Measurements from ENCODE around the gene HECTD1.

DNA sequence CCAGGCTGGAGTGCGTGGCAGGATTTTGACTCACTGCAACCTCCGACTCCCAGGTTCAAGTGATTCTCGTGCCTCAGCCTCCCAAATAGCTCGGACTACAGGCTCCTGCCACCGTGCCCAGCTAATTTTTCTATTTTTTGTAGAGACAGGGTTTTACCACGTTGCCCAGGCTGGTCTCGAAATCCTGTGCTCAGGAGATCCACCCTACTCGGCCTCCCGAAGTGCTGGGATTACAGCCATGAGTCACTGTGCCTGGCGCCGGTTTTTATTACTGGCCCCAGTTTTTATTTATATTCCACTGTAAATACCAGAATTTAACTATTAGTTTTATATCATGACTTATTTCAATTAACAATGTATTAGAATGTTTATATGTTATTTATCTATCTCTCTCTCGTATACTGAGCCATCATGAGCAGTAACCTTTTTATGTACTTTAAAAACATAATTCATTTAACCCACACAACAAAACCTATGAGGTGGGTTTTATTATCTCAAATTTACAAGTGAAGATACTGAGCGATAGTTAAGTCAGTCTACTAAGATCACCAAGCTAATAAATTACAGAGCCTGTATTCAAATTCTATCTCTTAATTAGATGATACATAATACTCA, 47.8 kb downstream of the HECTD1 start:
- TF ChIP-seq, protein P1, sequence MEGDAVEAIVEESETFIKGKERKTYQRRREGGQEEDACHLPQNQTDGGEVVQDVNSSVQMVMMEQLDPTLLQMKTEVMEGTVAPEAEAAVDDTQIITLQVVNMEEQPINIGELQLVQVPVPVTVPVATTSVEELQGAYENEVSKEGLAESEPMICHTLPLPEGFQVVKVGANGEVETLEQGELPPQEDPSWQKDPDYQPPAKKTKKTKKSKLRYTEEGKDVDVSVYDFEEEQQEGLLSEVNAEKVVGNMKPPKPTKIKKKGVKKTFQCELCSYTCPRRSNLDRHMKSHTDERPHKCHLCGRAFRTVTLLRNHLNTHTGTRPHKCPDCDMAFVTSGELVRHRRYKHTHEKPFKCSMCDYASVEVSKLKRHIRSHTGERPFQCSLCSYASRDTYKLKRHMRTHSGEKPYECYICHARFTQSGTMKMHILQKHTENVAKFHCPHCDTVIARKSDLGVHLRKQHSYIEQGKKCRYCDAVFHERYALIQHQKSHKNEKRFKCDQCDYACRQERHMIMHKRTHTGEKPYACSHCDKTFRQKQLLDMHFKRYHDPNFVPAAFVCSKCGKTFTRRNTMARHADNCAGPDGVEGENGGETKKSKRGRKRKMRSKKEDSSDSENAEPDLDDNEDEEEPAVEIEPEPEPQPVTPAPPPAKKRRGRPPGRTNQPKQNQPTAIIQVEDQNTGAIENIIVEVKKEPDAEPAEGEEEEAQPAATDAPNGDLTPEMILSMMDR (IDR thresholded peaks at IDR 0.05): no peak
- TF ChIP-seq POLR2A (IDR thresholded peaks at IDR 0.05): no peak

Data from Peyer's patch (tissue), 4 donors.